LNCaP clone FGC (cell line): ENCODE data around the gene ZBP1.

ENCODE experiments used
- DNase-seq: peaks from one replicate; pipeline ENCODE4 v3.0.0-alpha.2; 2011; ENCODE audit warnings: low read depth
- H3K4me3 ChIP-seq: 2 replicates; pipeline ENCODE4 v1.5.1; 2011; ENCODE audit warnings: mild to moderate bottlenecking, low read depth, low read length, control low read depth
- TF ChIP-seq, protein P1 (sequence below): IDR thresholded peaks from 2 replicates; pipeline ENCODE4 v1.5.1; 2012; ENCODE audit warnings: mild to moderate bottlenecking; ENCODE audit not compliant: control insufficient read depth, insufficient read depth; ENCODE audit errors: extremely low read depth

Gene ZBP1

DNA sequence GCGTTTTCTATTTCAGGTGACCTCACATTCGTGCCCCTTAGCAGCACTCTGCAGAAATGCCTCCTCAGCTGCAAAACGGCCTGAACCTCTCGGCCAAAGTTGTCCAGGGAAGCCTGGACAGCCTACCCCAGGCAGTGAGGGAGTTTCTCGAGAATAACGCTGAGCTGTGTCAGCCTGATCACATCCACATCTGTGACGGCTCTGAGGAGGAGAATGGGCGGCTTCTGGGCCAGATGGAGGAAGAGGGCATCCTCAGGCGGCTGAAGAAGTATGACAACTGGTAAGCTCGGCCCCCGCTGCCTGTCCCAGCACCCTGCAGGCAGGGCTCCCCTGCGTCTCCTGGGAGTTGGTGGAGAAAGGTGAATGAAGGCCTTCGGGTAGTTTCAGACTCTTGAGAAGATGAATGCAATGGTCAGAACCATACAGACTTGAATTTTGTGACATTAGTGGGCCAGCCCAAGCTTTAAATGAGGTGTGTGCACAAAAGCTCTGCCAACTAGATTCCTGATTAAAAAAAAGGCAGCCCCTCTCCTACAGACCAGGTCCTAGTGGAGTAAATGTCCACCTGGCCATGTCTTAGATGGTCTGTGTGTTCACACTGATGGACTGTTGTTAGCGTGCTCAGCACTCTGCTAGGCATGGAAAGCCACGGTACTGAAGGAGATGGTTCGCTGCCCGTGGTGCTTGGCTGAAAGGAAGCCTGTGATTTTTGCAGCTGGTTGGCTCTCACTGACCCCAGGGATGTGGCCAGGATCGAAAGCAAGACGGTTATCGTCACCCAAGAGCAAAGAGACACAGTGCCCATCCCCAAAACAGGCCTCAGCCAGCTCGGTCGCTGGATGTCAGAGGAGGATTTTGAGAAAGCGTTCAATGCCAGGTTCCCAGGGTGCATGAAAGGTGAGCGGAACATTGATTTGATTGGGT lies 58.6 kb downstream of the ZBP1 start:
- H3K4me3 ChIP-seq, result no peak overlapping the region
- DNase-seq, result no peak
- TF ChIP-seq, protein P1, sequence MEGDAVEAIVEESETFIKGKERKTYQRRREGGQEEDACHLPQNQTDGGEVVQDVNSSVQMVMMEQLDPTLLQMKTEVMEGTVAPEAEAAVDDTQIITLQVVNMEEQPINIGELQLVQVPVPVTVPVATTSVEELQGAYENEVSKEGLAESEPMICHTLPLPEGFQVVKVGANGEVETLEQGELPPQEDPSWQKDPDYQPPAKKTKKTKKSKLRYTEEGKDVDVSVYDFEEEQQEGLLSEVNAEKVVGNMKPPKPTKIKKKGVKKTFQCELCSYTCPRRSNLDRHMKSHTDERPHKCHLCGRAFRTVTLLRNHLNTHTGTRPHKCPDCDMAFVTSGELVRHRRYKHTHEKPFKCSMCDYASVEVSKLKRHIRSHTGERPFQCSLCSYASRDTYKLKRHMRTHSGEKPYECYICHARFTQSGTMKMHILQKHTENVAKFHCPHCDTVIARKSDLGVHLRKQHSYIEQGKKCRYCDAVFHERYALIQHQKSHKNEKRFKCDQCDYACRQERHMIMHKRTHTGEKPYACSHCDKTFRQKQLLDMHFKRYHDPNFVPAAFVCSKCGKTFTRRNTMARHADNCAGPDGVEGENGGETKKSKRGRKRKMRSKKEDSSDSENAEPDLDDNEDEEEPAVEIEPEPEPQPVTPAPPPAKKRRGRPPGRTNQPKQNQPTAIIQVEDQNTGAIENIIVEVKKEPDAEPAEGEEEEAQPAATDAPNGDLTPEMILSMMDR, result no peak

DNA sequence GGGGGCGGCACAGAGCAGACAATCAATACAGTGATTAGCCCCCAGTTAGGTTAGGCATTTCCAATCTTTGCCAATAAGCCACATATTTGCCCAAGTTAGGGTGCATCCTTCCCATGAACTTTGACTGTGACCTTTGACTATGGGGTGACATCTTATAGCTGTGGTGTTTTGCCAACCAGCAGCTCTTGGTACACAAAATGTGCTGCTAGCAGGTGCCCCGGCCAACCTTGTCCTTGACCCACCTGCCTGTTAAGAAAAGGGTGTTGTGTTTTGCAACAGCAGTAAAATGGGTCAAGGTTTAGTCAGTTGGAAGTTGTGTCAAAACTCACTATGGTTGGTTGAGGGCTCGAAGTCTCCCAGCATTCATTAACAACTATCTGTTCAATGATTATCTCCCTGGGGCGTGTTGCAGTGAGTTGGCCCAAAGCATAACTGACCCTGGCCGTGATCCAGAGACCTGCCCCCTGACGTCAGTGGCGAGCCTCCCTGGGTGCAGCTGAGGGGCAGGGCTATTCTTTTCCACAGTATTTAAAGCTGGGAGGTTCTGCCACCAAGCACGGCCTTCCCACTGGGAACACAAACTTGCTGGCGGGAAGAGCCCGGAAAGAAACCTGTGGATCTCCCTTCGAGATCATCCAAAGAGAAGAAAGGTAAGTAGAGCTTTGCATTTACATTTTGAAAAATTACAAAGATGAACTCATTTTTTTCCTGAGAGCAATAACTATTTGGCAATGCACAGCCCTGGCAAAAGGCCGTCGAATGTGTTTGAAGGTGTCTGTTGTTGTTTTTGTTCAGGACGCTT lies 59.5 kb downstream of the ZBP1 start, which contains the start of gene PCK1:
TSS of gene PCK1 (plus strand) at position 557 of the 802 bp plus-strand sequence. CDS start 302 bp downstream, outside the sequence.
- TF ChIP-seq, protein P1, result no peak

DNA sequence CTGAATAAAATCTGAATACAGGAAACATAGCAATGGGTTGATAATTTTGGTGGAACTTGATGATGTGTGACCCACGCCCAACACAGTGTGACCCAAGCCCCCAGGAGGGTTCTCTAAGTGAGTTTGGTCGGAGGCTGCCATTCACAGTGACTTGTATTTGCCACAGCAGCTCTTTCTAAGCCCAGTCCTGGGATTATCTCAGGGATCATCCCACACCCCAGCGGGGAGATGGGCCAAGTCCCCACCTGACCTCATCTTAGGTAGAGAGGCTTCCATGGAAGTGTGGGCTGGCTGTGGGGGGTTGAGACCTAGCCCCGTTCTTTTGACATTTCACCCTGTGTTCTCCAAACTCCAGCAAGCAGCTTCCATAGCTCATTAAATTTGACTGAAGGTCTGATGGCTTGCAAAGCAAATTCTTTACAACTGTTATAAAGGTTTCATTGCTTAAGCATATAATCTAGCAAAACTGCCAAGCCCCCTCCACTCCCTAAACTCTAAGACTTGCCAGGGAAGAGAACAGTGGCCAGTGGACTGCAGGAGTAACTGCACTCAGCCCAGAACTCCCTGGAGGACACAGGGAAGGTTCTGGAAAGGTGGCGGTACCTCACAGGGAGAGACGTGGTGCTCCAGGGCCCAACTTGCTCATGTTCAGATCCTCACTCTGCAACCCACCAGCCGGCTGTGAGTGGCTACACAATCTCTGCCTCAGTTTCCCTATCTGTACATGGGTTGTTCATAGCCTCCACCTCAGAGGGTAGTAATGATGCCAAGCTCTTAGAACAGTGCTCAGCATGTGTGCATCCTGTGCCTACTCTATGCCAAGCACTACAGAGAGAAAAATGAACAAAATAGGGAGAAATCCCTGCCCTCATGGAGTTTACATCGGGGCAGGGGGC lies 60.3 kb downstream of the ZBP1 start:
- TF ChIP-seq, protein P1, result no peak
- no peak for DNase-seq

More for the DNA sequence above, 59.5 kb downstream of the ZBP1 start, which contains the start of gene PCK1:
- peak; percentile 34 for DNase-seq
- no peak within 1 kb of the TSS for H3K4me3 ChIP-seq

DNA sequence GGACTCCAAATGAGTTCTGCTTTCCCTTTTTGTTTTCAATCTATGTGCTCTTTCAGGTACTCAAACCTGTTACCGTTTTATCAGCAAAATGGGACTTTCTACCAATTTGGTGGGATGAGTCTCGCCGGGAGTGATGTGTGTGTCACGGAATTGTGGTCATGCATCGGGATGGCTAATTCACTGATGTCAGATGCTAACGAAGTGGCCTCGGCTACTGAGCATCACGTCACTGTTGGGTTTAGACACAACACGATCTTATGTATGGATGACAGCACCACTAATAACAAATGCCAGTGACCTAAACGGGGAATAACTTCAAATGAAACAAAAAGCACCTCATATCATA lies 61.0 kb downstream of the ZBP1 start:
- H3K4me3 ChIP-seq, result no peak overlapping the region
- no peak for DNase-seq
- TF ChIP-seq, protein P1, result no peak

More for the DNA sequence above, 60.3 kb downstream of the ZBP1 start:
- H3K4me3 ChIP-seq, result no peak overlapping the region

DNA sequence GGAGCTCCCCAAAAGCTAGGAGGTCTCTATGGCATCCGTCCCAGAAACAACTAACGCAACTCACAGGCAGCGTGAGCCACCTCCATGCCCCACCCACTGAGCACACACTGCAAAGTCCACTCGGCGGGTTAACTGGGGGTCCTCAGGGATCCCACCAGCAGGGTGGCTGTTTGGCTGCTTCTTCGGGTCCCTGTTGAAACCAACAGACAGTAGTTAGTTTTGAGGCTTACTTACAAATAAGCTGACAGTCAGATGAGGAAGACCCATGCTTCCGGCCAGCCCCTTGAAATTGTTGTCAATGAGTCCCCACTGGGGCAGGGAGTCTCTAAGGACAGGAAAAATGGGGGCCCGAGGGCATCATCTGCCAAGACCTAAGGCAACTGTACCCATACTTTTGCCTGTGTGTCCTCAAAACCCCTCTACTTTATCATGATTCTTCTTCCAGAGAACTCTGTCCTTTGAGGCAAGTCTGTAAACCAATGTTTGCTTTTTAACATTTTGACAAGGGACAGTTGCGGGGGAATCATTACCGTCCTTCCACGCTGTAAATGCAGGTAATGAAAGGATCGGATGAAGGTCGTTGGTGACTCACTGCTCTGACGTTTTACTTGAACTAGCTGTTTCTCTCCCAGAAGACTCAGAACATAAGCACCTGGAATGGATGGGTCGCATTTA lies 61.5 kb downstream of the ZBP1 start:
- TF ChIP-seq, protein P1, result no peak
- no peak overlapping the region for H3K4me3 ChIP-seq
- DNase-seq, result no peak

DNA sequence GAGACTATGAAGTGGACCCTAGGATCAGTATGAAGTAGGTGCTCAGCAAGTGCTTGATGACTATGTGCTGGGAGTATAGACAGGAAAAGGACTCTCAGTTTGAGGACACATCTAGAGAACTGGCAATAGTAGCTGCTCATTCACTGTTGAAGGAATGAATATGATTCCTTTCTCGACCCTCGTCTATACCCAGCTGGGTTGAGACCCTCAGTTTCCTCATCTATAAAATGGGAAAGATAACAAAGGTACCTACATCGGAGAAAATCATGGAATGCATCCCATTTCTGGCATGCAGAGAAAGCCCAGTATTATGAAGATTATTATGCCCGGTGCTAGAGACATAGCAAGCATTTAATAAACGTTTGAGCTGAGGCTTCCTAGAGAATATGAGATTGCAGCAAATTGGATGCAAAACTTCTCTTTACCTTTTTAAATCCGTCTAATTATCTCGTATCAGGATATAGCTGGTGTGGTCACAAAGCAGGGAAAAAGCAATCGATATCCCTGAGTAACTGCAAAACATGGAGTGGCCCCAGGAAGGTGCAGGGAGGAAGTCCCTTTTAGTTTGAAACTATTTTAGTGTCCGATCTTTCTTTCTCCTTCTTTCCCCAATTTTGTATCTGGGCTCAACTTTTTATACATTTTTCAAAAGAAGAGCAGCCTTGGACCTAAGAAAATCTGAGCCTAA lies 62.2 kb downstream of the ZBP1 start:
- TF ChIP-seq, protein P1, result no peak
- H3K4me3 ChIP-seq, result no peak overlapping the region
- DNase-seq, result no peak
